ENCODE measurements around the gene DLEU7.

- TF ChIP-seq, protein P1, sequence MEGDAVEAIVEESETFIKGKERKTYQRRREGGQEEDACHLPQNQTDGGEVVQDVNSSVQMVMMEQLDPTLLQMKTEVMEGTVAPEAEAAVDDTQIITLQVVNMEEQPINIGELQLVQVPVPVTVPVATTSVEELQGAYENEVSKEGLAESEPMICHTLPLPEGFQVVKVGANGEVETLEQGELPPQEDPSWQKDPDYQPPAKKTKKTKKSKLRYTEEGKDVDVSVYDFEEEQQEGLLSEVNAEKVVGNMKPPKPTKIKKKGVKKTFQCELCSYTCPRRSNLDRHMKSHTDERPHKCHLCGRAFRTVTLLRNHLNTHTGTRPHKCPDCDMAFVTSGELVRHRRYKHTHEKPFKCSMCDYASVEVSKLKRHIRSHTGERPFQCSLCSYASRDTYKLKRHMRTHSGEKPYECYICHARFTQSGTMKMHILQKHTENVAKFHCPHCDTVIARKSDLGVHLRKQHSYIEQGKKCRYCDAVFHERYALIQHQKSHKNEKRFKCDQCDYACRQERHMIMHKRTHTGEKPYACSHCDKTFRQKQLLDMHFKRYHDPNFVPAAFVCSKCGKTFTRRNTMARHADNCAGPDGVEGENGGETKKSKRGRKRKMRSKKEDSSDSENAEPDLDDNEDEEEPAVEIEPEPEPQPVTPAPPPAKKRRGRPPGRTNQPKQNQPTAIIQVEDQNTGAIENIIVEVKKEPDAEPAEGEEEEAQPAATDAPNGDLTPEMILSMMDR (IDR thresholded peaks at IDR 0.05; ENCODE audit: insufficient read depth, low read depth, low read length), result no peak
- TF ChIP-seq EZH2 (IDR thresholded peaks at IDR 0.05; ENCODE audit: insufficient read depth, low read length), result no peak
These were observed 40.8 kb upstream of the DLEU7 start for GRCh38 chr13:50884265-50884664.

All from astrocyte (in vitro differentiated cells and primary cell).